HG03575 (cell line): ENCODE measurements around the gene CRB2.
A peak's percentile ranks its signal among the peaks of the same experiment; 100 is the strongest.

Experiments
- ATAC-seq: cut with Tn5 transposase; IDR thresholded peaks from one replicate; pipeline ENCODE4 v1.9.1; 2021; ENCODE audit not compliant: unreplicated experiment, insufficient number of reproducible peaks, low FRiP score; ENCODE audit errors: extremely low read depth

The CRB2 gene

GRCh38 chr9:123355761-123356431, at the start of gene CRB2:
TSS of gene CRB2 (plus strand) at chr9:123356197. CDS start at chr9:123356261, 64 bp downstream.
- no peak for ATAC-seq

- ATAC-seq: no peak
These were observed 46.4 kb upstream of the CRB2 start for GRCh38 chr9:123309611-123310010.

GRCh38 chr9:123310551-123311249, 45.3 kb upstream of the CRB2 start:
- ATAC-seq: no peak

GRCh38 chr9:123311250-123311752, 44.7 kb upstream of the CRB2 start:
- ATAC-seq: no peak

GRCh38 chr9:123312306-123312877, 43.6 kb upstream of the CRB2 start:
- ATAC-seq: no peak

- ATAC-seq: no peak
These were observed 41.4 kb upstream of the CRB2 start for GRCh38 chr9:123314617-123315016.

- ATAC-seq: no peak
These were observed 40.4 kb upstream of the CRB2 start for GRCh38 chr9:123315635-123316034.

- no peak for ATAC-seq
These were observed 39.8 kb upstream of the CRB2 start for GRCh38 chr9:123316053-123316718.

- peak; percentile 53 for ATAC-seq
These were observed 37.8 kb upstream of the CRB2 start for GRCh38 chr9:123318202-123318601.

GRCh38 chr9:123318961-123319421, 37.0 kb upstream of the CRB2 start:
- ATAC-seq: no peak

GRCh38 chr9:123319541-123320339, 36.3 kb upstream of the CRB2 start:
- no peak for ATAC-seq

GRCh38 chr9:123320814-123321213, 35.2 kb upstream of the CRB2 start:
- no peak for ATAC-seq

- no peak for ATAC-seq
These were observed 34.3 kb upstream of the CRB2 start for GRCh38 chr9:123321616-123322272.

- ATAC-seq: peak; percentile 25
These were observed 33.5 kb upstream of the CRB2 start for GRCh38 chr9:123322273-123323195.

- ATAC-seq: no peak
These were observed 32.6 kb upstream of the CRB2 start for GRCh38 chr9:123323196-123324013.

GRCh38 chr9:123324767-123325183, 31.2 kb upstream of the CRB2 start:
- ATAC-seq: no peak
